Trophoblast cell (in vitro differentiated cells and primary cell): ENCODE data around the gene TPRG1.
A peak's percentile ranks its signal among the peaks of the same experiment; 100 is the strongest.

Experiments
- DNase-seq, 2 donors: peaks; one replicate each; pipeline ENCODE4 v3.0.0-alpha.2; 2016
- H2AFZ ChIP-seq: 2 replicates; pipeline ENCODE4 v1.6.1; 2013; ENCODE audit warnings: low read length, moderate library complexity, mild to moderate bottlenecking; ENCODE audit not compliant: insufficient read depth, poor library complexity
- H2AK5ac ChIP-seq: 2 replicates; pipeline ENCODE4 v1.6.1; 2013; ENCODE audit warnings: mild to moderate bottlenecking, low read length
- H2BK120ac ChIP-seq: 2 replicates; pipeline ENCODE4 v1.6.1; 2013; ENCODE audit warnings: low read length, mild to moderate bottlenecking, moderate library complexity; ENCODE audit not compliant: insufficient read depth, poor library complexity
- H2BK12ac ChIP-seq: 2 replicates; pipeline ENCODE4 v1.6.1; 2013; ENCODE audit warnings: mild to moderate bottlenecking, low read length, moderate library complexity
- H2BK5ac ChIP-seq: 2 replicates; pipeline ENCODE4 v1.6.1; 2013; ENCODE audit warnings: low read length, low read depth, moderate library complexity, mild to moderate bottlenecking; ENCODE audit not compliant: poor library complexity
- H3K14ac ChIP-seq: 2 replicates; pipeline ENCODE4 v1.6.1; 2013; ENCODE audit warnings: mild to moderate bottlenecking, low read length
- H3K18ac ChIP-seq: 2 replicates; pipeline ENCODE4 v1.6.1; 2013; ENCODE audit warnings: mild to moderate bottlenecking, low read length
- H3K23ac ChIP-seq: 2 replicates; pipeline ENCODE4 v1.6.1; 2013; ENCODE audit warnings: low read length
- H3K27ac ChIP-seq: 2 replicates; pipeline ENCODE4 v1.5.1; 2013; ENCODE audit warnings: low read depth, mild to moderate bottlenecking, inconsistent platforms, low read length, moderate library complexity
- H3K27me3 ChIP-seq: 2 replicates; pipeline ENCODE4 v1.6.1; 2013; ENCODE audit warnings: inconsistent platforms, mild to moderate bottlenecking, low read length, moderate library complexity; ENCODE audit not compliant: insufficient read depth
- H3K36me3 ChIP-seq, 2 experiments: 1 replicate in 1 of 2; 2 replicates in 1 of 2; pipeline ENCODE4 v1.6.1; 2013; ENCODE audit warnings: low read length in 2 of 2, mild to moderate bottlenecking in 2 of 2, moderate library complexity in 1 of 2; ENCODE audit not compliant: insufficient read depth in 2 of 2, control insufficient read depth in 1 of 2
- H3K4ac ChIP-seq: 2 replicates; pipeline ENCODE4 v1.6.1; 2013; ENCODE audit warnings: low read depth, mild to moderate bottlenecking, low read length, moderate library complexity
- H3K4me1 ChIP-seq, 2 experiments: 1 replicate in 1 of 2; 2 replicates in 1 of 2; pipeline ENCODE4 v1.6.1; 2013; ENCODE audit warnings: low read length in 2 of 2, mild to moderate bottlenecking in 2 of 2, moderate library complexity in 1 of 2; ENCODE audit not compliant: insufficient read depth in 2 of 2, control insufficient read depth in 1 of 2
- H3K4me2 ChIP-seq: 2 replicates; pipeline ENCODE4 v1.6.1; 2013; ENCODE audit warnings: inconsistent platforms, mild to moderate bottlenecking, low read length, moderate library complexity
- H3K4me3 ChIP-seq: 2 replicates; pipeline ENCODE4 v1.5.1; 2013; ENCODE audit warnings: mild to moderate bottlenecking, low read depth, low read length, inconsistent platforms
- H3K79me1 ChIP-seq: one replicate; pipeline ENCODE4 v1.6.1; 2013; ENCODE audit warnings: low read length
- H3K79me2 ChIP-seq: 2 replicates; pipeline ENCODE4 v1.6.1; 2013; ENCODE audit warnings: low read length, mild to moderate bottlenecking; ENCODE audit not compliant: control insufficient read depth, insufficient read depth, poor library complexity
- H3K9ac ChIP-seq: 2 replicates; pipeline ENCODE4 v1.6.1; 2013; ENCODE audit warnings: mild to moderate bottlenecking, low read length
- H3K9me3 ChIP-seq: 2 replicates; pipeline ENCODE4 v1.6.1; 2013; ENCODE audit warnings: low read depth, mild to moderate bottlenecking, control low read depth, inconsistent platforms, low read length; ENCODE audit not compliant: insufficient read depth
- H4K12ac ChIP-seq: 2 replicates; pipeline ENCODE4 v1.6.1; 2013; ENCODE audit warnings: low read depth, mild to moderate bottlenecking, low read length, moderate library complexity
- H4K8ac ChIP-seq: 2 replicates; pipeline ENCODE4 v1.6.1; 2013; ENCODE audit warnings: low read depth, mild to moderate bottlenecking, low read length, moderate library complexity
- H4K91ac ChIP-seq: one replicate; pipeline ENCODE4 v1.6.1; 2013; ENCODE audit warnings: low read depth, mild to moderate bottlenecking, low read length, moderate library complexity
- WGBS: extraction: QIAGEN DNeasy Blood & Tissue Kit; methylation state at CpG from one replicate; pipeline ENCODE4 v1.1.7; 2013; ENCODE audit warnings: missing lambda C conversion rate; ENCODE audit not compliant: insufficient read length, insufficient coverage; ENCODE audit errors: extremely low coverage; 5-methylcytosine and 5-hydroxymethylcytosine counted together

Gene TPRG1

GRCh38 chr3:189186101-189186500 is 14.3 kb downstream of the TPRG1 start:
- Histone ChIP-seq H4K8ac (no peak overlapping the region), H4K12ac (no peak overlapping the region)

GRCh38 chr3:189188466-189188865 is 16.7 kb downstream of the TPRG1 start:
- Histone ChIP-seq H4K8ac (no peak overlapping the region), H3K36me3 (no peaks in the 10 kb centered on the region), H3K9ac (no peak overlapping the region), H4K12ac (no peak overlapping the region), H2AK5ac (no peak overlapping the region), H2BK120ac (no peak overlapping the region), H3K4ac (no peak overlapping the region), H3K79me1 (no peaks in the 10 kb centered on the region), H4K91ac (no peak overlapping the region), H2AFZ (no peak overlapping the region), H3K27ac (no peak overlapping the region), H3K23ac (no peak overlapping the region), H2BK12ac (no peak overlapping the region), H3K79me2 (no peaks in the 10 kb centered on the region), H3K14ac (no peak overlapping the region), H3K4me2 (no peak overlapping the region), H3K9me3 (no peaks in the 10 kb centered on the region), H3K4me3 (no peak overlapping the region), H2BK5ac (no peak overlapping the region), H3K27me3 (no peaks in the 10 kb centered on the region), H3K4me1 (peaks cover 0 to 3% of the 10 kb centered on the region in 2 experiments), H3K18ac (no peak overlapping the region)
- DNase-seq = peak; percentile 58 to 93

More at GRCh38 chr3:189186101-189186500, 14.3 kb downstream of the TPRG1 start:
- Histone ChIP-seq H3K4me2 (no peak overlapping the region), H3K23ac (no peak overlapping the region), H3K79me1 (no peaks in the 10 kb centered on the region), H3K27me3 (no peaks in the 10 kb centered on the region), H2BK12ac (no peak overlapping the region), H2BK120ac (no peak overlapping the region), H3K4me1 (peaks cover 0 to 3% of the 10 kb centered on the region in 2 experiments), H3K18ac (no peak overlapping the region), H3K4ac (no peak overlapping the region), H3K4me3 (no peak overlapping the region), H3K79me2 (no peaks in the 10 kb centered on the region), H3K27ac (no peak overlapping the region), H2BK5ac (no peak overlapping the region), H3K9ac (no peak overlapping the region), H2AK5ac (no peak overlapping the region), H2AFZ (no peak overlapping the region), H3K36me3 (no peaks in the 10 kb centered on the region), H3K9me3 (no peaks in the 10 kb centered on the region), H3K14ac (no peak overlapping the region), H4K91ac (no peak overlapping the region)
- WGBS = no CpG with 5 or more reads among the region's 4 CpGs
- DNase-seq = peak; percentile 28 to 64

- no peak overlapping the region for H4K8ac ChIP-seq
- H2BK5ac ChIP-seq = no peak overlapping the region
- no peaks in the 10 kb centered on the region for H3K27me3 ChIP-seq
- DNase-seq = no peak
- H2AFZ ChIP-seq = no peak overlapping the region
- no peaks in the 10 kb centered on the region for H3K36me3 ChIP-seq
- H2BK12ac ChIP-seq = no peak overlapping the region
- H3K4me3 ChIP-seq = no peak overlapping the region
- H3K4ac ChIP-seq = no peak overlapping the region
- H3K27ac ChIP-seq = no peak overlapping the region
- H3K4me2 ChIP-seq = no peak overlapping the region
- H3K9me3 ChIP-seq = peaks cover 6% of the 10 kb centered on the region
- H3K14ac ChIP-seq = no peak overlapping the region
- H3K79me1 ChIP-seq = no peaks in the 10 kb centered on the region
- no peak overlapping the region for H4K91ac ChIP-seq
- peaks cover 0 to 3% of the 10 kb centered on the region in 2 experiments for H3K4me1 ChIP-seq
- H2BK120ac ChIP-seq = no peak overlapping the region
- no peak overlapping the region for H3K23ac ChIP-seq
- no peak overlapping the region for H4K12ac ChIP-seq
- H3K79me2 ChIP-seq = no peaks in the 10 kb centered on the region
- H2AK5ac ChIP-seq = no peak overlapping the region
- H3K18ac ChIP-seq = no peak overlapping the region
- H3K9ac ChIP-seq = no peak overlapping the region
These were observed 21.0 kb downstream of the TPRG1 start for GRCh38 chr3:189192725-189193124.

- no peak overlapping the region for H3K27ac ChIP-seq
- no peak overlapping the region for H3K4me3 ChIP-seq
- no peak overlapping the region for H3K4me2 ChIP-seq
- H3K4ac ChIP-seq = no peak overlapping the region
- no peak overlapping the region for H2AFZ ChIP-seq
- no peak overlapping the region for H4K12ac ChIP-seq
- H3K18ac ChIP-seq = no peak overlapping the region
- H2BK120ac ChIP-seq = no peak overlapping the region
- no CpG with 5 or more reads among the region's 5 CpGs for WGBS
- H4K91ac ChIP-seq = no peak overlapping the region
- no peaks in the 10 kb centered on the region for H3K79me2 ChIP-seq
- H3K14ac ChIP-seq = no peak overlapping the region
- no peak overlapping the region for H4K8ac ChIP-seq
- no peak overlapping the region for H2BK12ac ChIP-seq
- H3K36me3 ChIP-seq = no peaks in the 10 kb centered on the region
- no peak overlapping the region for H3K9ac ChIP-seq
- no peaks in the 10 kb centered on the region for H3K4me1 ChIP-seq
- peaks cover 6% of the 10 kb centered on the region for H3K9me3 ChIP-seq
- no peaks in the 10 kb centered on the region for H3K27me3 ChIP-seq
- DNase-seq = peak in 1 of 2 donors; percentile 29
- H3K79me1 ChIP-seq = no peaks in the 10 kb centered on the region
- H2BK5ac ChIP-seq = no peak overlapping the region
- no peak overlapping the region for H3K23ac ChIP-seq
- no peak overlapping the region for H2AK5ac ChIP-seq
These were observed 23.5 kb downstream of the TPRG1 start for GRCh38 chr3:189195302-189195701.
